Neural crest cell (in vitro differentiated cells): ENCODE results near the gene ZDHHC15. TPM values are rescaled to one million over a fixed set of nuclear protein-coding genes. Genes with fewer than 3 reads are reported as not detected.
A peak's percentile ranks its signal among the peaks of the same experiment; 100 is the strongest.
"Not testable (repeated sequence)": the region's sequence is repeated elsewhere in the genome, so short reads cannot be mapped to it uniquely, and the experiment has no call there.

Experiments used
- DNase-seq: peaks from one replicate; pipeline ENCODE4 v3.0.0; 2021; ENCODE audit warnings: low read depth, mixed read lengths, low spot score
- H3K27ac Mint-ChIP-seq: one replicate; pipeline ENCODE4 v1.8.0; 2021; ENCODE audit warnings: mild to moderate bottlenecking, mixed read lengths; ENCODE audit not compliant: unreplicated experiment
- H3K27me3 Mint-ChIP-seq: 2 replicates; pipeline ENCODE4 v1.8.0; 2021; ENCODE audit warnings: low read depth, mild to moderate bottlenecking, mixed read lengths
- H3K36me3 Mint-ChIP-seq: 2 replicates; pipeline ENCODE4 v1.8.0; 2021; ENCODE audit warnings: low read depth, mild to moderate bottlenecking, mixed read lengths
- H3K4me1 Mint-ChIP-seq: 2 replicates; pipeline ENCODE4 v1.8.0; 2021; ENCODE audit warnings: mixed read lengths
- H3K4me3 Mint-ChIP-seq: one replicate; pipeline ENCODE4 v1.8.0; 2021; ENCODE audit warnings: mild to moderate bottlenecking, mixed read lengths
- H3K9me3 Mint-ChIP-seq: 2 replicates; pipeline ENCODE4 v1.8.0; 2021; ENCODE audit warnings: mixed read lengths
- long read RNA-seq: library from polyadenylated mRNA; unstranded; transcript quantifications from one replicate; pipeline ENCODE4 v2.0.0, GENCODE V29; 2020
- total RNA-seq: library from RNA; stranded (reverse); gene quantifications from 2 replicates; pipeline ENCODE4 v1.2.1, GENCODE V29; 2021
- TF ChIP-seq, protein P1 (sequence below): fragments of 200-600 bp; sonication (generic); conservative IDR thresholded peaks from 2 replicates; pipeline ENCODE4 v1.5.0; 2021; ENCODE audit warnings: antibody characterized with exemption, mild to moderate bottlenecking

ZDHHC15 gene, protein sequence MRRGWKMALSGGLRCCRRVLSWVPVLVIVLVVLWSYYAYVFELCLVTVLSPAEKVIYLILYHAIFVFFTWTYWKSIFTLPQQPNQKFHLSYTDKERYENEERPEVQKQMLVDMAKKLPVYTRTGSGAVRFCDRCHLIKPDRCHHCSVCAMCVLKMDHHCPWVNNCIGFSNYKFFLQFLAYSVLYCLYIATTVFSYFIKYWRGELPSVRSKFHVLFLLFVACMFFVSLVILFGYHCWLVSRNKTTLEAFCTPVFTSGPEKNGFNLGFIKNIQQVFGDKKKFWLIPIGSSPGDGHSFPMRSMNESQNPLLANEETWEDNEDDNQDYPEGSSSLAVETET
- total RNA-seq = 3.0 and 3.7 TPM in 2 replicates
- long read RNA-seq, full-length matches to known transcripts = 2 of 4 reads
- long read RNA-seq, partial matches to known transcripts = 0 of 4 reads
- long read RNA-seq, other reads (novel, unspliced or antisense) = 2 of 4 reads

DNA sequence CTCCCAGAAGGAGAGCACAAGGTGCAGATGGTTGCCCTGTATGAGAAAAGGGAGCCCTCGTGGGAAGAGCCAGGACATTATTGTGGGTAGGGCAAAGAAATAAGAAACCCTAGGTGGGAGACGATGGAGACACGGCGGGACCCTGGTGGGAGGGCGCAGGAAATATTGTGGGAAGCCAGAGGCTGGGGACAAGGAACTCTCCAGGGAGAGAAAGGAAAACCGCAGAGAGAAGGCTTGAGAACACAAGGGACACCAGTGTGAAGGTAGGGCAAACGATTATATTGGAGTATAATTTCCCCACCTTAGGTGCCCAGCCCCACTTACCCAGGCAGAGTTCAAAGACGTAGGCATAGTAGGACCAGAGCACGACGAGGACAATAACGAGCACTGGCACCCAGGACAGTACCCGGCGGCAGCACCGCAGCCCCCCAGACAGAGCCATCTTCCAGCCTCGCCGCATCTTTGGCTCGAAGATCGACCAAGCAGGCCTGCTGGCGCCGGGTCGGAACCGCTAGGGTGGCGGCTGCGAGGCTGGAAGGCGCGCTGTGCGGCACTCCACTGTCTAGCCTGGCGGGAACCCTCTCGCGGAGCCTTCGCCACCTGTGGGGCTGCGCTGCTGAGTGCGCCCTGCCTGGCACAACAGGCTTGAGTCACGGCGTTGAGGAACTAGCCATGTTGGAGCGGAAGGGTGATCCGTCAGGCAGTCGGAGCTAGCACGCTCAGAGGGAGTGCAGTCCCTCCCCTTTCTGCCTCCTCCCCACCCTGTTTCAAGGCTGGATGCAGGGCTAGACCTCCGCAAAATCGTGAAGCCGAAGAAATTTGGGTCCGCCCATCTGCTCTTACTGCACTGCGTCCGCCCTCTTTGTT lies at the start of gene ZDHHC15:
ZDHHC15 (minus strand) TSS at position 473 of the 867 bp plus-strand sequence; CDS start at position 460, 13 bp downstream.
- H3K9me3 Mint-ChIP-seq = peaks cover 4% of the 10 kb centered on the region
- TF ChIP-seq, protein P1, sequence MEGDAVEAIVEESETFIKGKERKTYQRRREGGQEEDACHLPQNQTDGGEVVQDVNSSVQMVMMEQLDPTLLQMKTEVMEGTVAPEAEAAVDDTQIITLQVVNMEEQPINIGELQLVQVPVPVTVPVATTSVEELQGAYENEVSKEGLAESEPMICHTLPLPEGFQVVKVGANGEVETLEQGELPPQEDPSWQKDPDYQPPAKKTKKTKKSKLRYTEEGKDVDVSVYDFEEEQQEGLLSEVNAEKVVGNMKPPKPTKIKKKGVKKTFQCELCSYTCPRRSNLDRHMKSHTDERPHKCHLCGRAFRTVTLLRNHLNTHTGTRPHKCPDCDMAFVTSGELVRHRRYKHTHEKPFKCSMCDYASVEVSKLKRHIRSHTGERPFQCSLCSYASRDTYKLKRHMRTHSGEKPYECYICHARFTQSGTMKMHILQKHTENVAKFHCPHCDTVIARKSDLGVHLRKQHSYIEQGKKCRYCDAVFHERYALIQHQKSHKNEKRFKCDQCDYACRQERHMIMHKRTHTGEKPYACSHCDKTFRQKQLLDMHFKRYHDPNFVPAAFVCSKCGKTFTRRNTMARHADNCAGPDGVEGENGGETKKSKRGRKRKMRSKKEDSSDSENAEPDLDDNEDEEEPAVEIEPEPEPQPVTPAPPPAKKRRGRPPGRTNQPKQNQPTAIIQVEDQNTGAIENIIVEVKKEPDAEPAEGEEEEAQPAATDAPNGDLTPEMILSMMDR = no peak
- peaks cover 28% of the 10 kb centered on the region for H3K4me1 Mint-ChIP-seq
- H3K36me3 Mint-ChIP-seq = peaks cover 4% of the 10 kb centered on the region
- H3K27ac Mint-ChIP-seq = peak within 1 kb of the TSS; percentile 91
- no peaks in the 10 kb centered on the region for H3K27me3 Mint-ChIP-seq
- H3K4me3 Mint-ChIP-seq = peak within 1 kb of the TSS; percentile 89
- peak; percentile 17 for DNase-seq

DNA sequence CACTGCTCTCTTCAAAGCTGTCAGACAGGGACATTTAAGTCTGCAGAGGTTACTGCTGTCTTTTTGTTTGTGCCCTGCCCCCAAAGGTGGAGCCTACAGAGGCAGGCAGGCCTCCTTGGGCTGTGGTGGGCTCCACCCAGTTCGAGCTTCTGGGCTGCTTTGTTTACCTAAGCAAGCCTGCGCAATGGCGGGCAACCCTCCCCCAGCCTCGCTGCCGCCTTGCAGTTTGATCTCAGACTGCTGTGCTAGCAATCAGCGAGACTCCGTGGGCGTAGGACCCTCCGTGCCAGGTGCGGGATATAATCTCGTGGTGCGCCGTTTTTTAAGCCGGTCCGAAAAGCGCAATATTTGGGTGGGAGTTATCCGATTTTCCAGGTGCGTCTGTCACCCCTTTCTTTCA lies 37.7 kb upstream of the ZDHHC15 start:
- not testable (repeated sequence) for H3K27me3 Mint-ChIP-seq, H3K9me3 Mint-ChIP-seq, H3K27ac Mint-ChIP-seq, DNase-seq, H3K4me3 Mint-ChIP-seq, H3K4me1 Mint-ChIP-seq, H3K36me3 Mint-ChIP-seq

DNA sequence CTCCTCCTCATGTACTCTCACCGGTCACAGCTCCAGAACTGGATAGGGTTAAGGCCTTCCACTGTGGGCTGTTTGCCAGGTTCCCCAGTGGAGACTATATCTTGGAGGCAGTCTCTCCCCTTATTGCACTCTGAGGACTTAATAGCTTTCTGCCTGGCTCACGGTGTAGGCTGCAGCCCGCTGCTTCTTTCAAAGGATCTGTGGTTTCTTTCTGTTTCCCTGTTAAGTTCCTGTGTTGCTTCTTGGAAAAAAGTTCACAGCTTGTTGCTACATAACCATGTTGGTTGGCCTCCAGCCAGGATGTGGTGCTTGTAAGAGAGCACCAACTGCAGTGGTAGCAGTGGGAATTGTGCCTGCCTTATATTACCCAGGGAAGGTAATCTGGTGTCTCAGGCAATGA lies 24.9 kb upstream of the ZDHHC15 start:
- TF ChIP-seq, protein P1 = no peak
- no peak overlapping the region for H3K4me3 Mint-ChIP-seq
- H3K4me1 Mint-ChIP-seq = no peaks in the 10 kb centered on the region
- DNase-seq = no peak
- peaks cover 5% of the 10 kb centered on the region for H3K36me3 Mint-ChIP-seq
- H3K27me3 Mint-ChIP-seq = no peaks in the 10 kb centered on the region
- H3K9me3 Mint-ChIP-seq = peaks cover 13% of the 10 kb centered on the region
- H3K27ac Mint-ChIP-seq = no peak overlapping the region

DNA sequence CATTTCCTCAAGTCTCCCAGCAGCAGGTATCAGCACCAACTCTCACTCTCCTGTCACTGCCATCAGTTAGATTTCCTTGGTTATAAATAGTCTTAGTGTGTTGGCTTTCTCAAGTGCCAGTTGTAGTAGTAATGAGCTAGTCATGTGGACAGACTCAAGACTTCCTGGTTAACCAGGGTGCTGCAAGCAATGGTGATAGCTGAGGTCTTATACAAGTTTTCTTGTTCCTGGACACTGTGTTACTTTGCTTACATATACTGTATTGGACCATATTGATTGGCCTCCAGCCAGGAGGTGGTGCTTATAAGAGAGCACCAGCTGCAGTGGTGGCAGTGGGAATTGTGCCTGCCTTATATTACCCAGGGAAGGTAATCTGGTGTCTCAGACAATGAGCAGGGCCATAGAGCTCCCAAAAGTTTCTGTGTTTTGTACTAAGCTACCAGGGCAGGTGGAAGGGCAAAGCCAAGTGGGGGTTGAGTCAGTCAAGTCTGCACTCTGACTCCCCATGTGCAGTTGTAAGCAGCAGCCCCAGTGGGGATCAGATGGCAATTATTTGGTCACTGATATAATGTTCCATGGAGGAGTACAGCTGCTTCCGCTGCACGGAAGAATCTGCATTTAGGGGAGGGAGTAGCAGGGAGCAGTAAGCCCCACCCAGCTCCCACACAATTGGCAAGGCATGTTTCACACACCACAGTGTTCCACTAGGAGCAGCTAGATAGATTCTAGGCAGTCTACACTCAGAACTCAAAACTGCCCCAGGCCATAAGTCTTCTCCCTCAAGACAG lies 24.1 kb upstream of the ZDHHC15 start:
- peaks cover 5% of the 10 kb centered on the region for H3K36me3 Mint-ChIP-seq
- DNase-seq = no peak
- no peaks in the 10 kb centered on the region for H3K4me1 Mint-ChIP-seq
- no peak overlapping the region for H3K4me3 Mint-ChIP-seq
- H3K27ac Mint-ChIP-seq = no peak overlapping the region
- TF ChIP-seq, protein P1 = no peak
- no peaks in the 10 kb centered on the region for H3K27me3 Mint-ChIP-seq
- H3K9me3 Mint-ChIP-seq = peaks cover 13% of the 10 kb centered on the region

DNA sequence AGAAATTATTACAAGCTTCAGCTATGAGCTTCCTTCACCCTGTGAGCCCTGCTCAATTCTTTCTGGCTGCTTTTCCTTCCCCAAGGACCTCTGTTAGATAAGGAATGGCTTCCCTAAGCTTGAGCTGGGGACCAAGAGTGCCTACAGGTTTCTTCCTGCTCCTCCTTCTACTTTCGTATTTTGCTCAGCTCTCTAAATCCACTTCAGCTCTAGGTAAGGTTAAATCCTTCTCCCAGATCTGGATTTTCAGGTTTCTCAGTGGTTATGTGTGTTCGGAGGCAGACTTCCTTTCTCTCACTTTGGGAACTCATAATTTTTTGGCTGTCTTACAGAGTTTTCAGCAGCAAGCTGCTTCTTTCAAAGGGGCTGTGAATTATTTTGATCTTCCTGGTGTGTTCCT lies 21.9 kb upstream of the ZDHHC15 start:
- Mint-ChIP-seq H3K27ac (no peak overlapping the region), H3K36me3 (peaks cover 2% of the 10 kb centered on the region), H3K4me1 (no peaks in the 10 kb centered on the region), H3K27me3 (no peaks in the 10 kb centered on the region), H3K4me3 (no peak overlapping the region), H3K9me3 (peaks cover 6% of the 10 kb centered on the region)
- TF ChIP-seq, protein P1 = no peak
- DNase-seq = no peak
